Central memory CD8-positive, alpha-beta T cell (primary cell): Measurements from ENCODE around the gene FAR2.

Experiments used
- ATAC-seq: fragments of 150-1000 bp; cut with Tn5 transposase; replicated peaks from 2 replicates; pipeline ENCODE4 v1.10.0; 2022; ENCODE audit warnings: mild to moderate bottlenecking, moderate FRiP score, moderate number of reproducible peaks; ENCODE audit not compliant: poor library complexity, severe bottlenecking; ENCODE audit errors: extremely low read depth
- DNase-seq, 2 donors: peaks; one replicate each; pipeline ENCODE4 v3.0.0; 2021; ENCODE audit warnings: low spot score in 2 of 2
- H3K27ac Mint-ChIP-seq: one replicate; pipeline ENCODE4 v1.8.0; 2022; ENCODE audit warnings: low read depth, mild to moderate bottlenecking, moderate library complexity, mixed read lengths
- H3K27me3 Mint-ChIP-seq: one replicate; pipeline ENCODE4 v1.8.0; 2022; ENCODE audit warnings: mixed read lengths
- H3K36me3 Mint-ChIP-seq: one replicate; pipeline ENCODE4 v1.8.0; 2022; ENCODE audit warnings: mild to moderate bottlenecking, moderate library complexity, mixed read lengths; ENCODE audit not compliant: insufficient read depth
- H3K4me1 Mint-ChIP-seq: one replicate; pipeline ENCODE4 v1.8.0; 2022; ENCODE audit warnings: mixed read lengths
- H3K4me3 Mint-ChIP-seq: one replicate; pipeline ENCODE4 v1.8.0; 2022; ENCODE audit warnings: mild to moderate bottlenecking, moderate library complexity, mixed read lengths
- H3K9me3 Mint-ChIP-seq: one replicate; pipeline ENCODE4 v1.8.0; 2022; ENCODE audit warnings: mixed read lengths

Gene FAR2

DNA sequence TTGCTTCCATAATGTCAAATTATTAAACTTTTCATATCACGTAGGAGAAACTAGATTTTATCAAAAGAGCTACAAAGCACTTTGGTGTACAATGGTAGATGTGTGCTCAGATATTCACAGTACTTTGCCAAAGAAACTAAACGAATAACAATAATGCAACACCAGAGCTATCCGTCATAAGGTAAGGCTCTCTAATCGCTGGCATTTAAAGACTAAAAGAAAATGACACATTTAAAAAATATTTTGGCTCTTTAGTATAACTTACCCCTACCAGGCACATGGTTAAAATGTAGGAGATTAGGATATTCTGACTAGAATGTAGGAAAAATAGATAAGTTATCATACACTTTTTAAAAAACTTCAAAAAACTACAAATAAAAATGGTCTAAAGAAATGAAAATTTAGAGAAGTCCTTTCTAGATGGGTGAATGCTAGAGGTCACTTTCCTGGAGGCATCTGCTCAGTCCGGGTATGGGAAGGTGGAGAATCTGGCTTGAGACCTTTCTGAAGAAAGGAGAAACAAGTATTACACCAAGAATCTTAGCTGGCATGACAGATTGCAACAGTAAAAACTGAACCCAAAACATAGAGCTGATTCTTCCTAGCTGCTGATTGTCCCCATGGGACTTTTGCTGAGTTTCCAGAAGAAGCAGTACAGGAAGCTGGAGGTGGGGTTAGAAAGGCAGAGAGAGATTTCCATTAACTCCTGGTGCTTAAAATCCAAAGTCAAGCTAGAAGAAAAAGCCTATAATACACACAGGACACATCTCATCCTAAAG, 67.9 kb downstream of the FAR2 start:
- ATAC-seq (no peak), DNase-seq (no peak)
- Mint-ChIP-seq H3K9me3 (peaks cover 1% of the 10 kb centered on the region), H3K4me1 (no peaks in the 10 kb centered on the region), H3K27me3 (no peaks in the 10 kb centered on the region), H3K36me3 (peaks cover 1% of the 10 kb centered on the region), H3K27ac (no peak overlapping the region), H3K4me3 (no peak overlapping the region)

DNA sequence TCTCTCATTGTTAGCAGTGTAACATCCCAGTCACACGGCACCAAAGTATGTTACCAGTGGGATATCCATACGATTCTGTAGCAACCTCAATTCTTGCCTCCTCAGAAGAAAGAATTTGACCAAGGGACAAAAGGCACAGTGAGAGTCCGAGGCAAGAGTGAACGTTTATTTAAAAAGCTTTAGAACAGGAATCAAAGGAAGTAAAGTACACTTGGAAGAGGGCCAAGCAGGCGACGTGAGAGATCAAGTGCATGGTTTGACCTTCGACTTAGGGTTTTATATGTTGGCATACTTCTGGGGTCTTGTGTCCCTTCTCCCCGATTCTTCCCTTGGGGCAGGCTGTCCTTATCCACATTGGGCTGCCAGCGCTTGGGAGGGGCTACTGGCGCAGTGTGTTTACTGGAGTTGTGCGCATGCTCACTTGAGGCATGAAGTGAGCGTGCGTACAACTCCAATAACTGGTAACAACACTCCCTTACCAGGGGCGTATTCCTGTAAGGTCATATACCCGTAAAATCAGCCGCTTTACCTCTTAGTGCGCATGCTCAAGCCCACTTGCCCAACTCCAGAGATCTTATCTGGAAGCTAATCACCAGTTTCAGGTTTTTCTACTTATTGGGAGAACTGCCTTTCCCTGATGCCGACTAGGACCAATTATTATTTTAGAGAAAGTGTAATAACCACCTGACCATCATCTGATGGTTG, 71.7 kb downstream of the FAR2 start:
- H3K4me1 Mint-ChIP-seq: no peaks in the 10 kb centered on the region
- no peaks in the 10 kb centered on the region for H3K27me3 Mint-ChIP-seq
- H3K4me3 Mint-ChIP-seq: no peak overlapping the region
- peaks cover 1% of the 10 kb centered on the region for H3K36me3 Mint-ChIP-seq
- no peak for DNase-seq
- no peak overlapping the region for H3K27ac Mint-ChIP-seq
- H3K9me3 Mint-ChIP-seq: peaks cover 5% of the 10 kb centered on the region
- ATAC-seq: no peak

DNA sequence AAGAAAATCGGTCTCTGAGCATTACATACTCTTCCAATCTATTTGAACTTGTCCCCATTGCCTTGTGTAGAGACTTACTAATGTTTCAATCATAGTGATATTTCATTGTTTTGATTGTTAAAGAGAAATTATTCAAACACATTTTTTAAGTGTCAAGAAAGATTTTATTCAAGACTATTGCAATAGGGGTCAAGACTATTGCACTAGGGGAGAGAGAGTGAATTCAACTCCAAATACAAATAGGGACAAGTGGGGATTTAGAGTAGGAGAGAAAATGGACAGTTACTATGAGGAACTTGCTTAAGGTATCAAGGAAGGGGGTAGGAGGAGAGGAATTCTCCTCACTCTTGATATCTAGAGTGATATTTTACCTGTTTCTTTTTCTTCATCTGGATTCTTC, 73.1 kb downstream of the FAR2 start:
- ATAC-seq (no peak), DNase-seq (no peak)
- H3K4me3 Mint-ChIP-seq: no peak overlapping the region
- peaks cover 5% of the 10 kb centered on the region for H3K9me3 Mint-ChIP-seq
- no peaks in the 10 kb centered on the region for H3K4me1 Mint-ChIP-seq
- no peak overlapping the region for H3K27ac Mint-ChIP-seq
- H3K36me3 Mint-ChIP-seq: peaks cover 1% of the 10 kb centered on the region
- H3K27me3 Mint-ChIP-seq: no peaks in the 10 kb centered on the region

DNA sequence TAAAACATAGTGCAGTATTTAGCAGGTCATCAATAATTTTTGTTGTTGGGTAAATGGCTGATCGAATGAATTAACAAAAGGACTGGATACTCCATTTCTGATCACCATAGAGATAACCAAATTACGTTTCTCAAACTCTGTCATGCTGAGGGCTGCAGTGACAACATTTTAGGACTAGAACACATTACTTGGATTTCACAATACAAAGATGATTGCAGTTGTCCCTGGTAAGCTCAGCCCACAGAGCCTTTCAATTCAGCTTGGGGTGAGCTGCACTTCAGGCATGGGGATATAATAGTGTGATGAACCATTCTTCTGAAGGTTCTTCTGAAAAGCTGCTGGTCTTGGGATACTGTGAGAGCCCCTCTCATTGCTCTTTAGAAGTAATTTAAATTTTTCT, 74.3 kb downstream of the FAR2 start:
- Mint-ChIP-seq H3K36me3 (no peaks in the 10 kb centered on the region), H3K9me3 (peaks cover 5% of the 10 kb centered on the region), H3K4me3 (no peak overlapping the region), H3K27me3 (no peaks in the 10 kb centered on the region), H3K4me1 (no peaks in the 10 kb centered on the region), H3K27ac (no peak overlapping the region)
- DNase-seq: no peak
- ATAC-seq: no peak

DNA sequence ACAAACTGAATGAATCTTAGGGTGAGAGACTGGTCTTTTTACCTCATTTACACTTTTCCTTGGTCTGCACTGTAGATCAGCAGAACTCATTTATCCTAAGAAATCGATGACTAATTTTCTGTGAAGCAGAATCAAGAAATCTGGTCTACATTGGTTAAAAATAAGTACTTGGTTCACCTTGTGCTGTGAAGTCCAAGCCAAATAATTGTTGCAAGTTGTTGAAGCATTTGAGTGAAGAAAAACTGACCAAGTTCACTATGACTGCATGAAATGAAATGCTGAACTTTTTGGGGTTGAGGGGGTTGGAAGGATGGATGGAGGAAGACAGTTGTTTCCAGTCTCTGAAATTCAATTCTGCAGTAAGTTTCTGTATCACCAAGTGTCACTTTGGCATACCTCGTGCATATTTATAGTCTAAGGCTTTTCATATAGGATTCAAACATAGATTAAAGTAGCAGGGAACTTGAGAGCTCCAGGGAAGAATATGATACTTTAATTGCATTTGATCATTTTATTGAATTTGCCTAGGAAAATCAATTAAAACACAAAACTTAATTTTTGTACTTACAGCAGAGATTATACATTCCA, 75.0 kb downstream of the FAR2 start:
- H3K9me3 Mint-ChIP-seq: peaks cover 5% of the 10 kb centered on the region
- DNase-seq (no peak), ATAC-seq (no peak)
- no peak overlapping the region for H3K4me3 Mint-ChIP-seq
- H3K27ac Mint-ChIP-seq: no peak overlapping the region
- no peaks in the 10 kb centered on the region for H3K27me3 Mint-ChIP-seq
- H3K36me3 Mint-ChIP-seq: no peaks in the 10 kb centered on the region
- H3K4me1 Mint-ChIP-seq: no peaks in the 10 kb centered on the region

DNA sequence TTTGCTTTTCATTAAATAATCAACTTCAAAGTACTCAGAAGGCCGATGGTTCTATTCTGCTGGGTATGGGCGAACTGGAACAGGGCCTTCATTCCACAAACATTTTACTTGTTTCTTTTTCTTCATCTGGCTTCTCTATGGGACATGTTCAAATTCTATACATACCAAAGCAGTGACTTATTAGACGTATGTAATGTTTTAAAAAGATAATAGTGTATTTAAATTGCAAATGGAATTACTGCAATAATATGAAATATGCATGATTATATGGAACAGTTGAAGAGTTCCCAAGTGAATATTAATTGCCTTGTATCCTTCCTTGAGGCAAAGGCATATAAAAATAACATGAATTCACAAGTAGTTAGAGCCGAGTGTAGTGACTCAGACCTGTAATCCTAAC, 75.5 kb downstream of the FAR2 start:
- H3K27me3 Mint-ChIP-seq: no peaks in the 10 kb centered on the region
- H3K4me1 Mint-ChIP-seq: no peaks in the 10 kb centered on the region
- ATAC-seq (no peak), DNase-seq (no peak)
- no peaks in the 10 kb centered on the region for H3K36me3 Mint-ChIP-seq
- peaks cover 5% of the 10 kb centered on the region for H3K9me3 Mint-ChIP-seq
- no peak overlapping the region for H3K4me3 Mint-ChIP-seq
- no peak overlapping the region for H3K27ac Mint-ChIP-seq

DNA sequence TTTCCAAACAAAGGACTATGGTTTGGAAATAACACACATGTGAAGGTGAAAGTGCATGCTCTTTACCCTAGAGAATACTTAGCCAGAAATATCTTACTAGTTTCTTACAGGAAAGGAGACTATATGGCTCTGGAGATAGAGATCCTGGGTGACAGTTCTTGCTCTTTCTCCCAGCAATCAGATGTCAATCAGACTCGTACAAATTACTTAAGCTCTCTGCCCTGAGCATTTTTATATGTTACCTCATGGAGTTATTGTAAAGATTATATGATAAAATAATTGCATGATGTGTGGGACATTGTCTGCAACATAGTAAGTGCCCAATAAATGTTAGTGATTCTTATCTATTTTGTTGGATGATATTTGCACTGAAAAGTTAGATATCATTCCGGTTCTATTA, 76.8 kb downstream of the FAR2 start:
- Mint-ChIP-seq H3K27ac (no peak overlapping the region), H3K4me1 (no peaks in the 10 kb centered on the region), H3K9me3 (peaks cover 5% of the 10 kb centered on the region), H3K36me3 (no peaks in the 10 kb centered on the region), H3K4me3 (no peak overlapping the region), H3K27me3 (no peaks in the 10 kb centered on the region)
- ATAC-seq: no peak
- no peak for DNase-seq

DNA sequence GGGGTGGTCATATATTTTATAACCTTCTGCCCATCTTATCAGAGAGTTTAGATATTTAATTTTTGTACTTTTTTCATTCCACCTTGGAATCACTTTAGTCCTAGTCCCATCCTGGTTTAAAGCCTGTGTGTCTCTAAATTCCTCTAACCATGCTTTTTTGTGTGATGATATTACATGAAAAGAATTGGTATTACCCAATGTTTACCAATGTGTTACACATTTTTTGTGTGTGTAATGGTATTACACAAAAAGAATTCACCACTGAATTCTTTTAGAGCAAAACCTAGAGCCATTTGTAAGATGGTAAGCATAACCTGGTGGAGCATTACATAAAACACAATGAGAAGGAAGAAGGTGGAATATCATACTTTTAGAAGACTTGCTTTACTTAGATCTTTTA, 77.5 kb downstream of the FAR2 start:
- ATAC-seq (no peak), DNase-seq (no peak)
- Mint-ChIP-seq H3K36me3 (no peaks in the 10 kb centered on the region), H3K4me1 (no peaks in the 10 kb centered on the region), H3K9me3 (peaks cover 5% of the 10 kb centered on the region), H3K4me3 (no peak overlapping the region), H3K27ac (no peak overlapping the region), H3K27me3 (no peaks in the 10 kb centered on the region)

DNA sequence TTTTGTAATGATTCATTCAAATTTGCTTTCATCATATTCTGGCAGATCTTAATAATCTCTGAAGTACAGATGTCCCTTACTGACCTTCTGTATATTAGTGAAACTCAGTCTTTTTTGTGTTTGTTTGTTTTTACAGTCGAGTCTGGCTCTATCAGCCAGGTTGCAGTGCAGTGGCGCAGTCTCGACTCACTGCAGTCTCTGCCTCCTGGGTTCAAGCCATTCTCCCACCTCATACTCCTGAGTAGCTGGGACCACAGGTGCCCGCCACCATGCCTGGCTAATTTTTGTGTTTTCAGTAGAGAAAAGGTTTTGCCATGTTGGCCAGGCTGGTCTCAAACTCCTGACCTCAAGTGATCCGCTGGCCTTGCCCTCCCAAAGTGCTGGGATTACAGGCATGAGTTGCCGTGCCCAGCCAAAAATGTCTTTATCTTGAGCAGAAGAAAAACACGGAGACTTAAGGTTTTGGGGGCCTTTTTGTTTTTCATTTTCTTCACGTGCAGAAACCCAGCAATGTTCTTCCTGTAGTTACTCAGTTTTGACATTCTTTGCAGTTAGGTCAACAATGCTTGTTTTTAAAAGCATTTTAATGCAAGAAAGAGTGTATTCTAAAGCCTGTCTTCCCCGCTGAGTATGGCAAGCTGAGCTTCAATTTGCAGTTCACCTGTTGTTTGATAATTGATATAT, 79.5 kb downstream of the FAR2 start:
- no peak overlapping the region for H3K27ac Mint-ChIP-seq
- H3K4me3 Mint-ChIP-seq: no peak overlapping the region
- DNase-seq (no peak), ATAC-seq (no peak)
- H3K4me1 Mint-ChIP-seq: no peaks in the 10 kb centered on the region
- H3K36me3 Mint-ChIP-seq: no peaks in the 10 kb centered on the region
- H3K9me3 Mint-ChIP-seq: no peaks in the 10 kb centered on the region
- no peaks in the 10 kb centered on the region for H3K27me3 Mint-ChIP-seq

DNA sequence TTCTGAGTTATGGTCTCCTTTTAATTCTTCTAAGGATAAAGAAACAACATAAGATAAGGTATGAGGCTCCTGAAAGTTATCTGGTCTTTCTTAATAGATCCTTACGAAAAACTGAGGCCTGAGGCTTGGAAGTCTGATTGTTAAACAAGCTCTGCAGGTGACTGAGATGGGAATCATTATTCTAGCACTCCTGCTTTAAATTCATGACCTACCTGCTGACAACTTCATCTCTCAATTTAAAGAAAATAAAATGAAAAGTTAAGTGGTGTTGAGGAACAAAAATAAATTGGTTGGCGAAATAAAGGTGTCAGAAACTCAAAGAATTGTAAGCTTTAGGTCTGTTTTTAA, 80.1 kb downstream of the FAR2 start:
- ATAC-seq (no peak), DNase-seq (no peak)
- H3K36me3 Mint-ChIP-seq: no peaks in the 10 kb centered on the region
- H3K9me3 Mint-ChIP-seq: no peaks in the 10 kb centered on the region
- no peak overlapping the region for H3K27ac Mint-ChIP-seq
- no peaks in the 10 kb centered on the region for H3K4me1 Mint-ChIP-seq
- H3K27me3 Mint-ChIP-seq: no peaks in the 10 kb centered on the region
- no peak overlapping the region for H3K4me3 Mint-ChIP-seq

DNA sequence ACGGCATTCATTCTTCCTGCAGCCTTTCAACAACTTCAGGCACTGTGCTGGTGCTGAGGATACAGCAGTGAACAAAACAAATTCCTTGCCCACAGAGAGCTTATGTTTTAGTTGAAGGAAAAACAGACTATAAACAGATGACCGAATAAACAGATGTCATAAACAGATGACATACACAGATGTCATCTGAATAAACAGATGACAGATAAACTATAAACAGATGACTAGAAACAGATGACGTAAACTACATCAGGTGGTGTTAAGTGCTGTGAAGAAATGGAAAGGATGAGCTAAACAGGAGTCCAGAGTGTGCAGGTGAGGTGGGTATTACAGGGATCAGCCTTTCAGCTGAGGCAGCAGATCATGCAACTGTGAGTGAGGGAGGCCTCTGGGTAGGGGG, 80.9 kb downstream of the FAR2 start:
- Mint-ChIP-seq H3K4me3 (no peak overlapping the region), H3K27me3 (no peaks in the 10 kb centered on the region)
- DNase-seq: no peak

DNA sequence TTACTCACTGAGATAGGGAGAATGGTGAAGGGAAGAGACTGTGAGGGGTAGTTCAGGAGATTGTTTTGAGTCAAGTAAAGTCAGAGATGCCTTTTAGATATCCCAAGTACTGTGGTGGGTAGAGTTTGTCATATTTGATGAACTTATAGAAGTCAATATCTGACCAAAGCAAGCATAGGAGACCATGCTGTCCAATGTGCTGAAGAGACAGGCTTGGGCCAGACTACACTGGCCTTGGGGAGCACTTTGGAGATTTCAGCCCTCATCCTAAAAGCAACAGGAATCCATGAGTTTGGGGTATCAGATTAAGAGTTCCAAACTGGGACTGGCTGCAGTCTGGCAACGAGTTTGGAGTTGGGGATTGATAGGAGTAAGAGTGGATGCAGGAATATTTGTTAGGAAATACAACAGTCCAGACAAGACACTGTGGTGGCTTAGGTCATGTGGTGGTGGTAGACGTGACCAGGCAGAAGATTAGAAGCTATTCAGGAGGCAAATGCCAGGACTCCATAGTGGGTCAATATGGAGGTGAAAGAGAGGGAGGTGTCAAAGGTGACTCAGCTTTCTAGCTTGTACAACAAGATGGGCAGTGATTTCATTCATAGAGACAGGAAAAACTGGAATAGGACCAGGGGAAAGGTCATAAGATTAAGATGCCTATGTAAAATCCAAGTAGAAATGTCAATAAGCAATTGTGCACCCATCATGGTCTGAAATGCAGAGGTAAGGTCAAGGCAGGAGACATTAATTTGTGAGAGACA, 81.9 kb downstream of the FAR2 start:
- Mint-ChIP-seq H3K27me3 (no peaks in the 10 kb centered on the region), H3K36me3 (no peaks in the 10 kb centered on the region), H3K9me3 (no peaks in the 10 kb centered on the region), H3K4me3 (no peak overlapping the region), H3K27ac (no peak overlapping the region), H3K4me1 (no peaks in the 10 kb centered on the region)
- ATAC-seq (no peak), DNase-seq (no peak)

More for the DNA sequence above, 80.9 kb downstream of the FAR2 start:
- Mint-ChIP-seq H3K4me1 (no peaks in the 10 kb centered on the region), H3K36me3 (no peaks in the 10 kb centered on the region), H3K27ac (no peak overlapping the region), H3K9me3 (no peaks in the 10 kb centered on the region)
- ATAC-seq: no peak
